GM10266 (cell line): Measurements from ENCODE around the gene NFKBIE.
"Not testable (repeated sequence)": the region's sequence is repeated elsewhere in the genome, so short reads cannot be mapped to it uniquely, and the experiment has no call there.

Source experiments
- DNase-seq: peaks from one replicate; pipeline ENCODE4 v3.0.0; 2012; ENCODE audit errors: extremely low spot score
- TF ChIP-seq, protein P1 (sequence below): IDR thresholded peaks from 2 replicates; pipeline ENCODE4 v1.5.1; 2012; ENCODE audit warnings: mild to moderate bottlenecking, low read depth; ENCODE audit not compliant: control insufficient read depth, insufficient read depth; ENCODE audit errors: missing control alignments

The NFKBIE gene

DNA sequence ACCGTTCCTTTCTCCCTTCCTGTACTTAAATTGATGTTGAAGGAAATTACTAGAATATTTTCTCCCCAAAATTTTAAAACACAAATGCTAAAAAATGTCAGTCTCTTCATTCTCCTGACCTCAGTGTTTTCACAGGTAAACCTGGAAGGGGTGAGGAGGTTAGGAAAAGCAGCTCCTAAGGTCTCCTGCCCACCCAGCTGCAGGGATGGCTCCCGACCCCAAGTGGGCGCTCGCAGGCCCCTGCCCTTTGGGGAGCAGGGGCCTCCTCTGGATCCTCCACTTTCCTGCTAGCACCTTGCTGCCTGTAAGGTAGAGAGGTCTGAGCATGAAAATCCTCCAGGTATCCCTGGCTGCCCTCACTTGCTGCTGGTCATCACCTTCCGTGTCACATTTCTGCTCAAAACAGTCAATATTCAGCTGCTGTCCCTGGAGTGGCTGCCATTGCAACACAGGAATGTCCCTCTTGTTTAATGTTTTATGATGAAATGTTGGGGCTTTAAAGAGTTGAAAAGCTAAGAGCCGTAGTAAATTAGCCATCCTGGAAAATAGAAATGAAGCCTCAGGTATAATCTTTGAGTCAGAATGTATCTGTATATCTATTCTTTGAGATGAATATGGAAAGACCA lies 29.3 kb downstream of the NFKBIE start:
- DNase-seq: no peak
- TF ChIP-seq, protein P1, sequence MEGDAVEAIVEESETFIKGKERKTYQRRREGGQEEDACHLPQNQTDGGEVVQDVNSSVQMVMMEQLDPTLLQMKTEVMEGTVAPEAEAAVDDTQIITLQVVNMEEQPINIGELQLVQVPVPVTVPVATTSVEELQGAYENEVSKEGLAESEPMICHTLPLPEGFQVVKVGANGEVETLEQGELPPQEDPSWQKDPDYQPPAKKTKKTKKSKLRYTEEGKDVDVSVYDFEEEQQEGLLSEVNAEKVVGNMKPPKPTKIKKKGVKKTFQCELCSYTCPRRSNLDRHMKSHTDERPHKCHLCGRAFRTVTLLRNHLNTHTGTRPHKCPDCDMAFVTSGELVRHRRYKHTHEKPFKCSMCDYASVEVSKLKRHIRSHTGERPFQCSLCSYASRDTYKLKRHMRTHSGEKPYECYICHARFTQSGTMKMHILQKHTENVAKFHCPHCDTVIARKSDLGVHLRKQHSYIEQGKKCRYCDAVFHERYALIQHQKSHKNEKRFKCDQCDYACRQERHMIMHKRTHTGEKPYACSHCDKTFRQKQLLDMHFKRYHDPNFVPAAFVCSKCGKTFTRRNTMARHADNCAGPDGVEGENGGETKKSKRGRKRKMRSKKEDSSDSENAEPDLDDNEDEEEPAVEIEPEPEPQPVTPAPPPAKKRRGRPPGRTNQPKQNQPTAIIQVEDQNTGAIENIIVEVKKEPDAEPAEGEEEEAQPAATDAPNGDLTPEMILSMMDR: no peak

DNA sequence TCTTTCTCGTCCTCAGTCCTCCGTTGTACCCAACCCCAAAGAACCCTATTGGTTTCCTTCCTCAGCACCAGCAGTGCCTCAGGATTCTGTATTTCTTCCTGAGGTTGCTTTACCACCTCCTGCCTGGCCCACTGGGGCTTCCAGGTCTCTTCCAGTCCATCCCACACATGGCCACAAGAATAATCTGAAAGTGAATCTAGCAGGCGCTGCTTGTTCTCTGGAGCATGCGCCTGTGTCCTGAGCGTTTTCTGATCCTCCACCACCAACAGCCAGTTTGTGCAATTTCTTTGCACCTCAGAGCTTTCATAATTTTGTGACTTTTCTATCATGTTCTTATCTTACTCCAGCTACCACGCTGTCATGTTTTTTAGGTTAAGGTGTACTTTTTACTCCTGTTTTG lies 30.1 kb downstream of the NFKBIE start:
- DNase-seq: no peak
- TF ChIP-seq, protein P1: no peak

DNA sequence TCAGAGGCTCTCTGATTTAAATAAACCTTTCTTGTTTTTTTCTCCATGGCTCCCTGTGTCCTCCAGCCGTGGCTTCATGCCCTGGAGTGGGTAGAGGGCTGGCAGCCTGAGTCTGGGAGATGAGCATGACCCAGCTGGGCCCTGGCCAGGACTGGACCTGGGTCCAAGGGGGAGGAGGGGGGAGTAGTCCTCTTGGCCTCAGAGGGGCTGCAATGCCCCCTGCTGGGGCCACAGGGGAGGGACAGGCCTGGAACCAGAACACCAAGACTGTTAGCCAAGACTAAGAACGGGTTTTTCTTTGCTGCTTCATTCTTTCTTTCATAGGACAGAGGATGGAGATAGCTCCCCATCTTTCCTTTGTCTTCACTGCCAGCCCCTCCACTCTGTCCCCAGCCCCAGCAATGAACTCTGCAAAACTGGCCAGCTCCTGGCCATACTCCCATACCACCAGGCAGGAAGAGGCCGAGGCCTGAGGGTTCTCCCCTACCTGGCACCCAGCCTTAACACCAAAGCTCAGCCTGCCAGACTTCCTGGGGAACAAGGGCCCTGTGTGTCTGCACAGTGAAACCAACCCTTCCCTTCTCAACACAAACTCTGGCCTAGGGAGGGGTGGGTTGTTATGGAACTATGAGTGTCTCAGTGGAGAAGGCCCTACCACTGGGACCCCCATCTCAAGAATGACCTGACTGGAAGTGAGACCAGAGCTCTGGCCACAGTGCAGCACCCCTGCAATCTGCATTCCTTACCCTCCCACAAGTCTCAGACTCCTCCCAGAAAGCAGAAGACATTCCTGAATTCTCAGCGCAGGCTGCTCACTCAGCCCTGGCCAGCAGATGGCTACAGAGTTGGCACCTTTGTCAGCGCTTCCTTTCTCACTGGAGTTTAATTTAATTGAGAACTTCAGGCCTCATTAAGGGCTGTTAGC lies 31.0 kb downstream of the NFKBIE start:
- DNase-seq: peak; percentile 71
- TF ChIP-seq, protein P1: peak; percentile 73

DNA sequence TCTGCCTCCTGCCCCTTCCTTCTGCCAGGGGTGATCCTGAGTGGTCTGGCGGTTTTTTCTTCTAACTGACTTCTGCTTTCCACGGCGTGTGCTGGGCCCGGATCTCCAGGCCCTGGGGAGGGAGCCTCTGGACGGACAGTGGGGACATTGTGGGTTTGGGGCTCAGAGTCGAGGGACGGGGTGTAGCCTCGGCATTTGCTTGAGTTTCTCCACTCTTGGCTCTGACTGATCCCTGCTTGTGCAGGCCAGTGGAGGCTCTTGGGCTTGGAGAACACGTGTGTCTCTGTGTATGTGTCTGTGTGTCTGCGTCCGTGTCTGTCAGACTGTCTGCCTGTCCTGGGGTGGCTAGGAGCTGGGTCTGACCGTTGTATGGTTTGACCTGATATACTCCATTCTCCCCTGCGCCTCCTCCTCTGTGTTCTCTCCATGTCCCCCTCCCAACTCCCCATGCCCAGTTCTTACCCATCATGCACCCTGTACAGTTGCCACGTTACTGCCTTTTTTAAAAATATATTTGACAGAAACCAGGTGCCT lies 31.7 kb downstream of the NFKBIE start:
- DNase-seq: no peak
- TF ChIP-seq, protein P1: no peak

DNA sequence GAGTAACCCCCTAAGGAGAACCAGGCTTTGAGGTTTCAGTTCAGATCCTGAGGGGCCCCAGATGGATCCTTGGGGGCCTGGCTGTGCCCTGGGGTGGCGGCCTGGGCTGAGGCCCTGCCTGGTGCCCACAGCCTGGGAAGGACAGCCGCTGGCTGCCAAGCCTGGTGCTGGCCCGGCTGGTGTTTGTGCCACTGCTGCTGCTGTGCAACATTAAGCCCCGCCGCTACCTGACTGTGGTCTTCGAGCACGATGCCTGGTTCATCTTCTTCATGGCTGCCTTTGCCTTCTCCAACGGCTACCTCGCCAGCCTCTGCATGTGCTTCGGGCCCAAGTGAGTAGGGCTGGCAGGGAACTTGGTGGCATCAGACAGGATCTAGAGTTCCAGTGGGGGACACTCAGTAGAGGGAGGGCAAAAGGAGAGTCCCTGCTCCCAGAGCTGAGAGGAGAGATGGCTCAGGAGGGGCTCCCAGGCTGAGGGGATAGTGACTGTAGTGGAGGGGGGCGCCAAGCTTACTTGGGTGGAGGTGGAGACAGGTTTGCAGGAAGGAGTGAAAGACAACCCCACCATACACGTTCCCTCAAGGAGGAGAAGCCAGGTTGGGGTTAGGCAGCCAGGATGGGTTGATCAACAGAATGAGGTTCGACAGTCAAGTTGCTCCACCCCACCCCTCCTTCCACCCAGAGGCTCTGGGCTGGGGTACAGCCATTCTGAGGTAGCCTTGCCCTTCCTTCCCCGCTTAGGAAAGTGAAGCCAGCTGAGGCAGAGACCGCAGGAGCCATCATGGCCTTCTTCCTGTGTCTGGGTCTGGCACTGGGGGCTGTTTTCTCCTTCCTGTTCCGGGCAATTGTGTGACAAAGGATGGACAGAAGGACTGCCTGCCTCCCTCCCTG lies 32.4 kb downstream of the NFKBIE start:
- TF ChIP-seq, protein P1: no peak
- no peak for DNase-seq

DNA sequence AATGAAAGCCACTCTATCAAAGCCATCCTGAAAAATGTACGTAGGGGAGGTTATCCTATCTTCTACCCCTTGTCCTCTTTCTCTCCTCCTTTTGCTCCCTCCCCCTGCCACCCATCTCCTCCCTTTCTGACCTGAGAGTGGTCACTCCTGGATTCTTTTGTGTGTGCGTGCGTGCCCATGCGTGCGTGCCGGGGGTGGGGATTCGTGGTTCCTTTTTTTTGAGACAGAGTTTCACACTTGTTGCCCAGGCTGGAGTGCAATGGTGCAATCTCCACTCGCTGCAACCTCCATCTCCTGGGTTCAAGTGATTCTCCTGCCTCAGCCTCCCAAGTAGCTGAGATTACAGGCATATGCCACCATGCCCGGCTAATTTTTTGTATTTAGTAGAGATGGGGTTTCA lies 33.9 kb downstream of the NFKBIE start:
- DNase-seq: not testable (repeated sequence)

DNA sequence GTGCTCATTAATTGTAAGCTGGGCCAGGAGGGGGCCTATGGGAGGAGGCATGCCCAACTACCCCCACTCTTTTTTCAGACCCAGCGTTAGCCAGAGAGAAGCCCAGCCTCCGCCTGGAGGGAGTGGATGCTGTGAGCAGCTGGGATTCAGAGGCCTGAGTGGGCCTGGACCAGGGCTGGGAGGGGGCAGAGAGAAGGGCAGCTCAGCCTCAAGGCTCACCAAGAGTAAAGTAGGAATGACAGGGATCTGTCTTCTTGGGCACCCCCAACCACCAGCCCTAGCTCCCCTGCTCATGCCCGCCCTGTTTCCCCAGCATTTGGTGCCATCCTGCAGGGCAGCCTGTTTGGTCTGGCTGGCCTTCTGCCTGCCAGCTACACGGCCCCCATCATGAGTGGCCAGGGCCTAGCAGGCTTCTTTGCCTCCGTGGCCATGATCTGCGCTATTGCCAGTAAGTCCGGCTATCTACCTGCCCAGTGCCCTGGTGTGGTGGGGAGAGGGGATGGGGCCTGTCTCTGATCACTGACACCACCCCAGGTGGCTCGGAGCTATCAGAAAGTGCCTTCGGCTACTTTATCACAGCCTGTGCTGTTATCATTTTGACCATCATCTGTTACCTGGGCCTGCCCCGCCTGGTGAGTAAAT lies 35.2 kb downstream of the NFKBIE start:
- DNase-seq: no peak
- TF ChIP-seq, protein P1: no peak
